Measurements from ENCODE around the gene MED29. TPM values are rescaled to one million over a fixed set of nuclear protein-coding genes. Genes with fewer than 3 reads are reported as not detected.

Gene MED29
- total RNA-seq, 1 experiment from 2014 or later: 32.0 TPM

DNA sequence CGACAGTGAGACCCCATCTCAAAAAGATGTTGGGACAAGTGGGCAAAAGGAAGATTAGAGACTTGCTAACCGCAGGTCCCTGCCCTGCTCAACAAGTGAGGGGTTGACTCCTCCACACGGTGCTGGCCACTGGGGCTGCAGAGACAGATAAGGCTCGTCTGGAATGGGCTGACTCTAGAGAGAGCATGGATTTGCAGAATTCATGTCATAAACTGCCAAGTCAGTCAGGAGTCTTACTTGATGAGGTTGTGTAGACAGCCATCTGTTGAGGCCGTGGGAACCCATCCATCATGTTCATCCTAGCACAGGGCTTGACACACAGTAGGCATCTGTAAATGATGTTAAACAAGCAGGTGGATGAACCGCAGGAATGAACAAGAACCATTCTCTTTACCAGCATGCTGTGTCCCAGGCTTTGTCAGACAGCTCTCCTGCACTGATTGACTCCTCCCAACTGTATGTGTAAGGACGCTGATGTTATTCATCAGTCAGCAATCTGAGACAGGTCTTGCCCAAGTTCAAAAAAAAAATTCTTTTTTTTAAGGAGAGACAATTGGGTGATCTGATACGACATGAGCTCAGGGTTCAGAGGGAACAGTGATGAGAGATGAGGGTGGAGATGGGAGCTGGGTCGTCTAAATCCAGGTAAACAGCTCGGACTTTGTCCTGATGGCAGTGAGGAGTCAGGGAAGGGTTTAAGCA is 9.1 kb upstream of the MED29 start:
- Histone ChIP-seq H3K4me1 (ENCODE audit: control insufficient read depth in 1 of 2, insufficient read depth in 2 of 2, low read length in 2 of 2) (no peaks in the 10 kb centered on the region), H3K79me2 (ENCODE audit: insufficient read depth, low read length) (no peaks in the 10 kb centered on the region), H4K20me1 (ENCODE audit: insufficient read depth) (no peaks in the 10 kb centered on the region), H3K27me3 (ENCODE audit: insufficient read depth, low read length) (no peaks in the 10 kb centered on the region), H3K36me3 (ENCODE audit: control insufficient read depth in 1 of 2, insufficient read depth in 2 of 2, low read length in 2 of 2) (peaks cover 54 to 70% of the 10 kb centered on the region in 2 experiments; a peak in 3 of 4 replicates), H3K27ac (ENCODE audit: low read depth, low read length) (no peak overlapping the region), H3K9ac (ENCODE audit: low read length) (no peak overlapping the region), H3K9me2 (ENCODE audit: insufficient read depth) (no peaks in the 10 kb centered on the region), H2AFZ (ENCODE audit: low read depth, low read length, poor library complexity, severe bottlenecking) (no peak overlapping the region), H3K4me2 (ENCODE audit: low read length) (no peak overlapping the region), H3K4me3 (replicated peaks in 1 of 2; ENCODE audit: low read depth in 1 of 2, low read length in 2 of 2) (no peak overlapping the region), H3K9me3 (ENCODE audit: control insufficient read depth in 1 of 2, insufficient read depth in 1 of 2, low read depth in 1 of 2, low read length in 2 of 2) (no peaks in the 10 kb centered on the region)
- no TSS peak for BruUV-seq (replicated peaks)
- intact Hi-C loops (cut with micrococcal nuclease): no loop called here
- TF ChIP-seq ZNF274 (IDR thresholded peaks at IDR 0.05; ENCODE audit: low read depth, low read length) (no peak), YY1 (IDR thresholded peaks at IDR 0.05; ENCODE audit: extremely low read depth, insufficient replicate concordance, low read depth, low read length) (no peak), RAD21 (IDR thresholded peaks at IDR 0.05; ENCODE audit: low read depth) (no peak), CEBPB (IDR thresholded peaks at IDR 0.05; ENCODE audit: low read depth) (no peak), SP1 (IDR thresholded peaks at IDR 0.05; ENCODE audit: low read depth) (no peak), ZFX (IDR thresholded peaks at IDR 0.05) (no peak), POLR2A (IDR thresholded peaks at IDR 0.05; ENCODE audit: borderline replicate concordance, extremely low read depth, insufficient read depth, insufficient read length) (no peak), REST (IDR thresholded peaks at IDR 0.05; ENCODE audit: low read depth) (no peak)
- TF ChIP-seq, protein P1, sequence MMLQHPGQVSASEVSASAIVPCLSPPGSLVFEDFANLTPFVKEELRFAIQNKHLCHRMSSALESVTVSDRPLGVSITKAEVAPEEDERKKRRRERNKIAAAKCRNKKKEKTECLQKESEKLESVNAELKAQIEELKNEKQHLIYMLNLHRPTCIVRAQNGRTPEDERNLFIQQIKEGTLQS (IDR thresholded peaks at IDR 0.05): no peak
- TF ChIP-seq, protein P2, sequence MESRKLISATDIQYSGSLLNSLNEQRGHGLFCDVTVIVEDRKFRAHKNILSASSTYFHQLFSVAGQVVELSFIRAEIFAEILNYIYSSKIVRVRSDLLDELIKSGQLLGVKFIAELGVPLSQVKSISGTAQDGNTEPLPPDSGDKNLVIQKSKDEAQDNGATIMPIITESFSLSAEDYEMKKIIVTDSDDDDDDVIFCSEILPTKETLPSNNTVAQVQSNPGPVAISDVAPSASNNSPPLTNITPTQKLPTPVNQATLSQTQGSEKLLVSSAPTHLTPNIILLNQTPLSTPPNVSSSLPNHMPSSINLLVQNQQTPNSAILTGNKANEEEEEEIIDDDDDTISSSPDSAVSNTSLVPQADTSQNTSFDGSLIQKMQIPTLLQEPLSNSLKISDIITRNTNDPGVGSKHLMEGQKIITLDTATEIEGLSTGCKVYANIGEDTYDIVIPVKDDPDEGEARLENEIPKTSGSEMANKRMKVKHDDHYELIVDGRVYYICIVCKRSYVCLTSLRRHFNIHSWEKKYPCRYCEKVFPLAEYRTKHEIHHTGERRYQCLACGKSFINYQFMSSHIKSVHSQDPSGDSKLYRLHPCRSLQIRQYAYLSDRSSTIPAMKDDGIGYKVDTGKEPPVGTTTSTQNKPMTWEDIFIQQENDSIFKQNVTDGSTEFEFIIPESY (IDR thresholded peaks at IDR 0.05; ENCODE audit: extremely low read depth, insufficient replicate concordance, low read length): no peak
- ChIA-PET POLR2A (no interaction called here), CTCF (no interaction called here), RAD21 (ENCODE audit: low non-redundant PET in 1 of 2, low total read pairs in 2 of 2, uncharacterized antibody in 2 of 2, unreplicated experiment in 2 of 2) (no interaction called here)
- no peak for ATAC-seq
- DNase-seq (ENCODE audit: low read depth, low spot score): no peak
